GM18508 (cell line): Measurements from ENCODE around the gene XIST.
"Not testable (repeated sequence)": the region's sequence is repeated elsewhere in the genome, so short reads cannot be mapped to it uniquely, and the experiment has no call there.

ENCODE experiments used
- ATAC-seq: cut with Tn5 transposase; IDR thresholded peaks from one replicate; pipeline ENCODE4 v1.9.1; 2021; ENCODE audit warnings: moderate number of reproducible peaks; ENCODE audit not compliant: insufficient read depth, unreplicated experiment

The XIST gene

DNA sequence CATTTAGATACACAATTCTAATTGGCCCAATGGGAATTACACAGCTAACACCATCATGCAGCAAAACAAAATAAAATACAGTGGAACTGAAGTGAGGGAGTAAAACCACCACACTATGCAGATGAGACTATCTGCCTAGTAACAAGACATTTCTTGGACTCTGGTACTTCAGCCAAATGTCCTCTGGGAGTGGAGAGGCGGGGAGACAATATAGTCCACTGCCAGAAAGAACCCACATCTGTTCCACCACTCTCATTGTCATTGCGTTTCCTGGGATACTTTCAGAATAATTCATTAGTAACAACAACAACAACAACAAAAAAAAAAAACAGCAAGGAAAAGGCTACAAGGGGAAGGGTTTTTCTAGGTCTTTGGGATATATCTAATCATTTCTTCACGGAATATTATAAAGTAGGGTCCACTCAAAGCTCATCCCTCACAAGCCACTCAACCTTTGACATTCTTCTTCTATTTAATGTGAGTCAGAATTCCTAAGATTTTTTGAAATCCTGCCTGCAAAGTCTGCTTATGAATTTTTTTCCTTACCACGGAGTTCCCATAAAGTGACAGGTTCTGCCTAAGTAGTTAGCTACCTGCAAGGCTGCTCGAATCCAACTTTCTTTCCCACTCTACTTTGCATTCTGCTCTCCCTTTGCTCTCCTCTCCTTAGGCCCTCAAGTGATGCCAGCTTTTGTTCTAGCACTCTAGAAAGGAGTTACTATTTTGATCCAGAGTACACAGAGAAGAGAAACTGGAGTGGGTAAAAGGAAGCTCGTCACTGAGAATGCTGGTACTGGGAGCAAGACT is 34.9 kb downstream of the XIST start:
- ATAC-seq: no peak

GRCh38 chrX:73812256-73812655 is 40.3 kb downstream of the XIST start:
- no peak for ATAC-seq

- ATAC-seq: not testable (repeated sequence)
Measured at GRCh38 chrX:73804109-73804508, 48.4 kb downstream of the XIST start.

GRCh38 chrX:73799888-73800287 is 52.6 kb downstream of the XIST start:
- no peak for ATAC-seq

GRCh38 chrX:73792511-73792910 is 60.0 kb downstream of the XIST start:
- not testable (repeated sequence) for ATAC-seq

- ATAC-seq: no peak
Measured at GRCh38 chrX:73785493-73785892, 67.0 kb downstream of the XIST start.
